ENCODE measurements around the gene ANKRD44. TPM values are rescaled to one million over a fixed set of nuclear protein-coding genes. Genes with fewer than 3 reads are reported as not detected.
"Not testable (repeated sequence)": the region's sequence is repeated elsewhere in the genome, so short reads cannot be mapped to it uniquely, and the experiment has no call there.

Gene ANKRD44
- total RNA-seq, 1 donor from 2014 or later: 4.3 TPM

- DNase-seq (ENCODE audit: low read depth): no peak
- H3K4me3 ChIP-seq (ENCODE audit: low read depth, low read length): no peak overlapping the region
- H3K27me3 ChIP-seq (ENCODE audit: control insufficient read depth, insufficient read depth, low read length): no peaks in the 10 kb centered on the region
- TF ChIP-seq CTCF (IDR thresholded peaks at IDR 0.05; ENCODE audit: insufficient read depth, low read length, poor library complexity, severe bottlenecking): no peak
- no peaks in the 10 kb centered on the region for H3K36me3 ChIP-seq (ENCODE audit: control insufficient read depth, insufficient read depth, low read length)
Observed at GRCh38 chr2:197242719-197243118, 67.9 kb downstream of the ANKRD44 start.

- no peak for TF ChIP-seq CTCF (IDR thresholded peaks at IDR 0.05; ENCODE audit: insufficient read depth, low read length, poor library complexity, severe bottlenecking)
- Histone ChIP-seq H3K36me3 (ENCODE audit: control insufficient read depth, insufficient read depth, low read length) (no peaks in the 10 kb centered on the region), H3K27me3 (ENCODE audit: control insufficient read depth, insufficient read depth, low read length) (no peaks in the 10 kb centered on the region), H3K4me3 (ENCODE audit: low read depth, low read length) (no peak overlapping the region)
- DNase-seq (ENCODE audit: low read depth): no peak
Observed at GRCh38 chr2:197241596-197241995, 69.0 kb downstream of the ANKRD44 start.

- no peak for DNase-seq (ENCODE audit: low read depth)
- Histone ChIP-seq H3K36me3 (ENCODE audit: control insufficient read depth, insufficient read depth, low read length) (no peaks in the 10 kb centered on the region), H3K4me3 (ENCODE audit: low read depth, low read length) (no peak overlapping the region), H3K27me3 (ENCODE audit: control insufficient read depth, insufficient read depth, low read length) (no peaks in the 10 kb centered on the region)
- no peak for TF ChIP-seq CTCF (IDR thresholded peaks at IDR 0.05; ENCODE audit: insufficient read depth, low read length, poor library complexity, severe bottlenecking)
Observed at GRCh38 chr2:197241153-197241552, 69.4 kb downstream of the ANKRD44 start.

GRCh38 chr2:197240421-197241041 lies 70.0 kb downstream of the ANKRD44 start:
- TF ChIP-seq CTCF (IDR thresholded peaks at IDR 0.05; ENCODE audit: insufficient read depth, low read length, poor library complexity, severe bottlenecking): no peak
- DNase-seq (ENCODE audit: low read depth): no peak
- Histone ChIP-seq H3K27me3 (ENCODE audit: control insufficient read depth, insufficient read depth, low read length) (no peaks in the 10 kb centered on the region), H3K4me3 (ENCODE audit: low read depth, low read length) (no peak overlapping the region), H3K36me3 (ENCODE audit: control insufficient read depth, insufficient read depth, low read length) (no peaks in the 10 kb centered on the region)

GRCh38 chr2:197240018-197240417 lies 70.6 kb downstream of the ANKRD44 start:
- not testable (repeated sequence) for H3K4me3 ChIP-seq (ENCODE audit: low read depth, low read length); DNase-seq (ENCODE audit: low read depth)

GRCh38 chr2:197239434-197239833 lies 71.1 kb downstream of the ANKRD44 start:
- Histone ChIP-seq H3K36me3 (ENCODE audit: control insufficient read depth, insufficient read depth, low read length) (no peaks in the 10 kb centered on the region), H3K4me3 (ENCODE audit: low read depth, low read length) (no peak overlapping the region), H3K27me3 (ENCODE audit: control insufficient read depth, insufficient read depth, low read length) (no peaks in the 10 kb centered on the region)
- no peak for DNase-seq (ENCODE audit: low read depth)
- no peak for TF ChIP-seq CTCF (IDR thresholded peaks at IDR 0.05; ENCODE audit: insufficient read depth, low read length, poor library complexity, severe bottlenecking)

More at GRCh38 chr2:197240018-197240417, 70.6 kb downstream of the ANKRD44 start:
- H3K27me3 ChIP-seq (ENCODE audit: control insufficient read depth, insufficient read depth, low read length); H3K36me3 ChIP-seq (ENCODE audit: control insufficient read depth, insufficient read depth, low read length): not testable (repeated sequence)

Measured in kidney epithelial cell (primary cell).